ENCODE results near the gene AQP5.

The AQP5 gene

GRCh38 chr12:49934505-49934904 lies 27.2 kb upstream of the AQP5 start:
- no peak overlapping the region for H3K27ac ChIP-seq (ENCODE audit: low read depth, low read length)
- no peak overlapping the region for H3K4me3 ChIP-seq (ENCODE audit: low read depth in 1 of 2, low read length in 2 of 2)
- H3K4me1 ChIP-seq (ENCODE audit: insufficient read depth, low read length), result no peaks in the 10 kb centered on the region
- no peaks in the 10 kb centered on the region for H3K36me3 ChIP-seq (ENCODE audit: insufficient read depth, low read length)
- H3K9ac ChIP-seq (ENCODE audit: low read length), result no peak overlapping the region
- no peaks in the 10 kb centered on the region for H3K9me3 ChIP-seq (ENCODE audit: low read length)
- no peaks in the 10 kb centered on the region for H3K27me3 ChIP-seq (ENCODE audit: control insufficient read depth in 1 of 2, insufficient read depth in 2 of 2, low read length in 2 of 2)

- no peaks in the 10 kb centered on the region for H3K4me1 ChIP-seq (ENCODE audit: insufficient read depth, low read length)
- no peaks in the 10 kb centered on the region for H3K36me3 ChIP-seq (ENCODE audit: insufficient read depth, low read length)
- H3K9me3 ChIP-seq (ENCODE audit: low read length), result no peaks in the 10 kb centered on the region
- no peak overlapping the region for H3K9ac ChIP-seq (ENCODE audit: low read length)
- no peak overlapping the region for H3K4me3 ChIP-seq (ENCODE audit: low read depth in 1 of 2, low read length in 2 of 2)
- H3K27me3 ChIP-seq (ENCODE audit: control insufficient read depth in 1 of 2, insufficient read depth in 2 of 2, low read length in 2 of 2), result no peaks in the 10 kb centered on the region
- H3K27ac ChIP-seq (ENCODE audit: low read depth, low read length), result no peak overlapping the region
These were observed 24.7 kb upstream of the AQP5 start for GRCh38 chr12:49936925-49937324.

- Histone ChIP-seq H3K4me1 (ENCODE audit: insufficient read depth, low read length) (no peaks in the 10 kb centered on the region), H3K9me3 (ENCODE audit: low read length) (no peaks in the 10 kb centered on the region), H3K9ac (ENCODE audit: low read length) (no peak overlapping the region), H3K27me3 (ENCODE audit: control insufficient read depth in 1 of 2, insufficient read depth in 2 of 2, low read length in 2 of 2) (no peaks in the 10 kb centered on the region), H3K4me3 (ENCODE audit: low read depth in 1 of 2, low read length in 2 of 2) (no peak overlapping the region), H3K36me3 (ENCODE audit: insufficient read depth, low read length) (no peaks in the 10 kb centered on the region), H3K27ac (ENCODE audit: low read depth, low read length) (no peak overlapping the region)
These were observed 23.9 kb upstream of the AQP5 start for GRCh38 chr12:49937639-49938300.

GRCh38 chr12:49939307-49939706 lies 22.4 kb upstream of the AQP5 start:
- Histone ChIP-seq H3K4me1 (ENCODE audit: insufficient read depth, low read length) (no peaks in the 10 kb centered on the region), H3K36me3 (ENCODE audit: insufficient read depth, low read length) (no peaks in the 10 kb centered on the region), H3K4me3 (ENCODE audit: low read depth in 1 of 2, low read length in 2 of 2) (no peak overlapping the region), H3K27me3 (ENCODE audit: control insufficient read depth in 1 of 2, insufficient read depth in 2 of 2, low read length in 2 of 2) (no peaks in the 10 kb centered on the region), H3K9ac (ENCODE audit: low read length) (no peak overlapping the region), H3K27ac (ENCODE audit: low read depth, low read length) (no peak overlapping the region), H3K9me3 (ENCODE audit: low read length) (no peaks in the 10 kb centered on the region)

GRCh38 chr12:49939707-49940106 lies 22.0 kb upstream of the AQP5 start:
- Histone ChIP-seq H3K27ac (ENCODE audit: low read depth, low read length) (no peak overlapping the region), H3K27me3 (ENCODE audit: control insufficient read depth in 1 of 2, insufficient read depth in 2 of 2, low read length in 2 of 2) (no peaks in the 10 kb centered on the region), H3K36me3 (ENCODE audit: insufficient read depth, low read length) (no peaks in the 10 kb centered on the region), H3K9ac (ENCODE audit: low read length) (no peak overlapping the region), H3K4me3 (ENCODE audit: low read depth in 1 of 2, low read length in 2 of 2) (no peak overlapping the region), H3K9me3 (ENCODE audit: low read length) (no peaks in the 10 kb centered on the region), H3K4me1 (ENCODE audit: insufficient read depth, low read length) (no peaks in the 10 kb centered on the region)

- no peak overlapping the region for H3K9ac ChIP-seq (ENCODE audit: low read length)
- H3K36me3 ChIP-seq (ENCODE audit: insufficient read depth, low read length), result no peaks in the 10 kb centered on the region
- H3K27ac ChIP-seq (ENCODE audit: low read depth, low read length), result no peak overlapping the region
- H3K4me3 ChIP-seq (ENCODE audit: low read depth in 1 of 2, low read length in 2 of 2), result no peak overlapping the region
- H3K4me1 ChIP-seq (ENCODE audit: insufficient read depth, low read length), result no peaks in the 10 kb centered on the region
- H3K27me3 ChIP-seq (ENCODE audit: control insufficient read depth in 1 of 2, insufficient read depth in 2 of 2, low read length in 2 of 2), result no peaks in the 10 kb centered on the region
- no peaks in the 10 kb centered on the region for H3K9me3 ChIP-seq (ENCODE audit: low read length)
These were observed 19.8 kb upstream of the AQP5 start for GRCh38 chr12:49941556-49942511.

- Histone ChIP-seq H3K9ac (ENCODE audit: low read length) (no peak overlapping the region), H3K9me3 (ENCODE audit: low read length) (no peaks in the 10 kb centered on the region), H3K4me3 (ENCODE audit: low read depth in 1 of 2, low read length in 2 of 2) (no peak overlapping the region), H3K27ac (ENCODE audit: low read depth, low read length) (no peak overlapping the region), H3K27me3 (ENCODE audit: control insufficient read depth in 1 of 2, insufficient read depth in 2 of 2, low read length in 2 of 2) (no peaks in the 10 kb centered on the region), H3K4me1 (ENCODE audit: insufficient read depth, low read length) (no peaks in the 10 kb centered on the region), H3K36me3 (ENCODE audit: insufficient read depth, low read length) (no peaks in the 10 kb centered on the region)
These were observed 19.2 kb upstream of the AQP5 start for GRCh38 chr12:49942512-49942893.

GRCh38 chr12:49942921-49943624 lies 18.6 kb upstream of the AQP5 start:
- Histone ChIP-seq H3K9ac (ENCODE audit: low read length) (no peak overlapping the region), H3K27ac (ENCODE audit: low read depth, low read length) (no peak overlapping the region), H3K36me3 (ENCODE audit: insufficient read depth, low read length) (no peaks in the 10 kb centered on the region), H3K4me1 (ENCODE audit: insufficient read depth, low read length) (no peaks in the 10 kb centered on the region), H3K4me3 (ENCODE audit: low read depth in 1 of 2, low read length in 2 of 2) (no peak overlapping the region), H3K27me3 (ENCODE audit: control insufficient read depth in 1 of 2, insufficient read depth in 2 of 2, low read length in 2 of 2) (no peaks in the 10 kb centered on the region), H3K9me3 (ENCODE audit: low read length) (no peaks in the 10 kb centered on the region)

GRCh38 chr12:49943625-49943960 lies 18.1 kb upstream of the AQP5 start:
- Histone ChIP-seq H3K27ac (ENCODE audit: low read depth, low read length) (no peak overlapping the region), H3K4me1 (ENCODE audit: insufficient read depth, low read length) (no peaks in the 10 kb centered on the region), H3K4me3 (ENCODE audit: low read depth in 1 of 2, low read length in 2 of 2) (no peak overlapping the region), H3K9me3 (ENCODE audit: low read length) (no peaks in the 10 kb centered on the region), H3K36me3 (ENCODE audit: insufficient read depth, low read length) (no peaks in the 10 kb centered on the region), H3K27me3 (ENCODE audit: control insufficient read depth in 1 of 2, insufficient read depth in 2 of 2, low read length in 2 of 2) (no peaks in the 10 kb centered on the region), H3K9ac (ENCODE audit: low read length) (no peak overlapping the region)

GRCh38 chr12:49944046-49944445 lies 17.6 kb upstream of the AQP5 start:
- no peaks in the 10 kb centered on the region for H3K4me1 ChIP-seq (ENCODE audit: insufficient read depth, low read length)
- no peaks in the 10 kb centered on the region for H3K9me3 ChIP-seq (ENCODE audit: low read length)
- no peak overlapping the region for H3K9ac ChIP-seq (ENCODE audit: low read length)
- H3K36me3 ChIP-seq (ENCODE audit: insufficient read depth, low read length), result no peaks in the 10 kb centered on the region
- H3K27ac ChIP-seq (ENCODE audit: low read depth, low read length), result no peak overlapping the region
- no peaks in the 10 kb centered on the region for H3K27me3 ChIP-seq (ENCODE audit: control insufficient read depth in 1 of 2, insufficient read depth in 2 of 2, low read length in 2 of 2)
- no peak overlapping the region for H3K4me3 ChIP-seq (ENCODE audit: low read depth in 1 of 2, low read length in 2 of 2)

- no peak overlapping the region for H3K9ac ChIP-seq (ENCODE audit: low read length)
- H3K36me3 ChIP-seq (ENCODE audit: insufficient read depth, low read length), result no peaks in the 10 kb centered on the region
- H3K4me1 ChIP-seq (ENCODE audit: insufficient read depth, low read length), result no peaks in the 10 kb centered on the region
- no peaks in the 10 kb centered on the region for H3K27me3 ChIP-seq (ENCODE audit: control insufficient read depth in 1 of 2, insufficient read depth in 2 of 2, low read length in 2 of 2)
- H3K4me3 ChIP-seq (ENCODE audit: low read depth in 1 of 2, low read length in 2 of 2), result no peak overlapping the region
- H3K27ac ChIP-seq (ENCODE audit: low read depth, low read length), result no peak overlapping the region
- no peaks in the 10 kb centered on the region for H3K9me3 ChIP-seq (ENCODE audit: low read length)
These were observed 17.0 kb upstream of the AQP5 start for GRCh38 chr12:49944718-49945117.
